GM23248 (cell line): Measurements from ENCODE around the gene LRMDA. TPM values are rescaled to one million over a fixed set of nuclear protein-coding genes. Genes with fewer than 3 reads are reported as not detected.

Source experiments
- DNase-seq: peaks from one replicate; pipeline ENCODE4 v3.0.0-alpha.2; 2015
- H2AFZ ChIP-seq: fragments of 200-600 bp; sonication (generic); 2 replicates; pipeline ENCODE4 v1.6.1; 2016; ENCODE audit warnings: antibody characterized with exemption
- H3F3A ChIP-seq: fragments of 200-600 bp; sonication (generic); 2 replicates; pipeline ENCODE4 v1.6.1; 2016; ENCODE audit warnings: mild to moderate bottlenecking, antibody characterized with exemption, mixed run types; ENCODE audit not compliant: insufficient read depth
- H3K27ac ChIP-seq: fragments of 200-600 bp; sonication (generic); 2 replicates; pipeline ENCODE4 v1.5.1; 2016; ENCODE audit warnings: mild to moderate bottlenecking
- H3K27me3 ChIP-seq: fragments of 200-600 bp; sonication (generic); replicated peaks from 2 replicates; pipeline ENCODE4 v1.6.1; 2016; ENCODE audit warnings: mild to moderate bottlenecking; ENCODE audit not compliant: insufficient read depth
- H3K36me3 ChIP-seq: fragments of 200-600 bp; sonication (generic); 2 replicates; pipeline ENCODE4 v1.6.1; 2016; ENCODE audit warnings: low read depth, mild to moderate bottlenecking
- H3K4me1 ChIP-seq: fragments of 200-600 bp; sonication (generic); 2 replicates; pipeline ENCODE4 v1.6.1; 2016; ENCODE audit warnings: mild to moderate bottlenecking; ENCODE audit not compliant: insufficient read depth
- H3K4me2 ChIP-seq: fragments of 200-600 bp; sonication (generic); one replicate; pipeline ENCODE4 v1.6.1; 2016; ENCODE audit warnings: mild to moderate bottlenecking; ENCODE audit not compliant: unreplicated experiment
- H3K4me3 ChIP-seq: fragments of 200-600 bp; sonication (generic); 2 replicates; pipeline ENCODE4 v1.5.1; 2016; ENCODE audit warnings: mild to moderate bottlenecking
- H3K79me2 ChIP-seq: fragments of 200-600 bp; sonication (generic); 2 replicates; pipeline ENCODE4 v1.6.1; 2016; ENCODE audit warnings: mild to moderate bottlenecking; ENCODE audit not compliant: insufficient read depth
- H3K9ac ChIP-seq: fragments of 200-600 bp; sonication (generic); 2 replicates; pipeline ENCODE4 v1.6.1; 2016; ENCODE audit warnings: mild to moderate bottlenecking
- H3K9me2 ChIP-seq: fragments of 200-600 bp; sonication (generic); 2 replicates; pipeline ENCODE4 v1.6.1; 2016; ENCODE audit warnings: mixed run types, mild to moderate bottlenecking, moderate library complexity; ENCODE audit not compliant: insufficient read depth
- H3K9me3 ChIP-seq: fragments of 200-600 bp; sonication (generic); one replicate; pipeline ENCODE4 v1.6.1; 2017; ENCODE audit warnings: low read depth
- H4K20me1 ChIP-seq: fragments of 200-600 bp; sonication (generic); 2 replicates; pipeline ENCODE4 v1.6.0; 2016; ENCODE audit not compliant: insufficient read depth
- EZH2 ChIP-seq: fragments of 200-600 bp; sonication (generic); IDR thresholded peaks from 2 replicates; pipeline ENCODE4 v1.6.1; 2018; ENCODE audit warnings: antibody characterized with exemption, mild to moderate bottlenecking; ENCODE audit not compliant: insufficient read depth, poor library complexity, severe bottlenecking
- EZH2phosphoT487 ChIP-seq: fragments of 200-600 bp; sonication (generic); IDR thresholded peaks from 2 replicates; pipeline ENCODE4 v1.6.1; 2018; ENCODE audit warnings: antibody characterized with exemption, moderate library complexity, mild to moderate bottlenecking, low read depth; ENCODE audit not compliant: insufficient read depth
- WGBS, 2 experiments: methylation state at CpG; one replicate each; pipeline ENCODE4 v1.1.6; 2015 to 2017; ENCODE audit warnings: low lambda C conversion rate in 2 of 2, low coverage in 1 of 2; ENCODE audit errors: missing lambda C conversion rate in 2 of 2; 5-methylcytosine and 5-hydroxymethylcytosine counted together
- in situ Hi-C: fragments of 300-500 bp; cut with MboI; formaldehyde crosslinking; loops from 2 replicates; pipeline ENCODE4 v1.15.0; 2020
- polyA plus RNA-seq: library from polyadenylated mRNA; unstranded; fragments of >200 nt; fragmentation: Nextera tagmentation; extraction: Ambion mirVana; gene quantifications from 2 replicates; pipeline ENCODE4 v1.2.1, GENCODE V29; 2016
- total RNA-seq: library from RNA; depleted of rRNA; stranded (reverse); fragments of >200 nt; shearing (Covaris generic); gene quantifications from 2 replicates; pipeline ENCODE4 v1.2.3, GENCODE V29; 2014

LRMDA gene
- total and polyA plus RNA-seq, 2 experiments from 2014 or later = 2.6 TPM; not detected in 1

- Histone ChIP-seq H3K27me3 (no peaks in the 10 kb centered on the region), H3K36me3 (no peaks in the 10 kb centered on the region), H3K4me3 (no peak overlapping the region), H2AFZ (no peak overlapping the region), H4K20me1 (no peaks in the 10 kb centered on the region), H3K9ac (no peak overlapping the region), H3K79me2 (0 out of 2 replicates have a peak, but pooled peaks cover 3% of the 10 kb centered on the region), H3K27ac (no peak overlapping the region), H3K4me1 (no peaks in the 10 kb centered on the region), H3F3A (0 out of 2 replicates have a peak, but pooled peaks cover 4% of the 10 kb centered on the region), H3K4me2 (no peak overlapping the region), H3K9me2 (no peaks in the 10 kb centered on the region), H3K9me3 (no peaks in the 10 kb centered on the region)
- no peak for DNase-seq
- whole genome bisulfite sequencing, 2 experiments = 55 to 63% methylated on average over 10 of the region's 10 CpGs
- no peak for TF ChIP-seq EZH2
- TF ChIP-seq EZH2phosphoT487 = no peak
- in situ Hi-C loops = loop anchor here (25.0 kb wide), 1 partner anchor 502 kb away; no protein-coding TSS in a partner anchor
Measured at GRCh38 chr10:75410132-75411005, 21.1 kb upstream of the LRMDA start.

DNA sequence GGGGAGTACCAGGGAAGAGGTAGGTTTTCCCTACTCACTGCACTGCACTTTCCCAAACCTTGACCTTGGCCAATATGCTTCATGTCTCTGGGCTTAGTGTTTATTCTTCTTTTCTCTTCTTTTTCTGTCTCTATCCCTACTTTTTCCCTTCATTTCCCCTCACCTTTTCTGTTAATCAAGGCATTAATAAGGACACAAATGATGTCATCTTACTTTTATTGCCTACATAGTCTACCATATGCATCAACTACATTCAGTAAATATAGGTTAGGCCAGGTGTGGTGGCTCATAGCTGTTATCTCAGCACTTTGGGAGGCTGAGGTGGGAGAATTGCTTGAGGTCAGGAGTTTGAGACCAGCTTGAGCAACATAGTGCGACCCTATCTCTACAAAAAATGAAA lies 16.9 kb upstream of the LRMDA start:
- TF ChIP-seq EZH2 (no peak), EZH2phosphoT487 (no peak)
- 0 out of 2 replicates have a peak, but pooled peaks cover 4% of the 10 kb centered on the region for H3F3A ChIP-seq
- no peaks in the 10 kb centered on the region for H3K36me3 ChIP-seq
- 79 to 86% methylated on average over 1 of the region's 1 CpG for WGBS, 2 experiments
- H3K4me2 ChIP-seq = no peak overlapping the region
- no peaks in the 10 kb centered on the region for H3K9me3 ChIP-seq
- H3K9me2 ChIP-seq = no peaks in the 10 kb centered on the region
- H2AFZ ChIP-seq = no peak overlapping the region
- no peaks in the 10 kb centered on the region for H3K79me2 ChIP-seq
- no peaks in the 10 kb centered on the region for H3K27me3 ChIP-seq
- in situ Hi-C loops = loop anchor here (25.0 kb wide), 1 partner anchor 498 kb away; no protein-coding TSS in a partner anchor
- H4K20me1 ChIP-seq = no peaks in the 10 kb centered on the region
- H3K9ac ChIP-seq = no peak overlapping the region
- H3K4me3 ChIP-seq = no peak overlapping the region
- DNase-seq = no peak
- no peak overlapping the region for H3K27ac ChIP-seq
- H3K4me1 ChIP-seq = no peaks in the 10 kb centered on the region

DNA sequence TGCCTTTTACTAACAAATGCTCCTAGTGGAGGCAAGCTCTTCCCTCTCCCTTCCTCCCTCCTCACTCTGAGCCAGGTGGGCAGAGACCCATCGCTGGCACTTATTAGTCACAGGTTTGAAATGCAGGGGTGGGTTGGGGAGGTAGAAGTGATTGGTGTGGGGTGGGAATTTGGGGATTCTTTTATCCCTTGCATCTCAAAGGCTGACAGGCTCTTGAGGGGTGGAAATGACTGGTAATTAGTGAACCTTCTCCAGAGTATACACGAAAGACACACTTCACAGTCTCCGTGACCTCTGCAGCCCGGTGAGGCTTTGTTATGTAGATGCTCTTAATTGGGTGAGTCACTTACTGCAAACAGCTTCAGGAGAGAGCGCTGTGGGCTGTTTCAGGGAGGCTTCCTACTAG lies 13.9 kb upstream of the LRMDA start:
- DNase-seq = no peak
- no peaks in the 10 kb centered on the region for H3K4me1 ChIP-seq
- WGBS, 2 experiments = 43 to 65% methylated on average over 5 of the region's 5 CpGs
- no peaks in the 10 kb centered on the region for H4K20me1 ChIP-seq
- in situ Hi-C loops = loop anchor here (25.0 kb wide), 1 partner anchor 495 kb away; no protein-coding TSS in a partner anchor
- H3K27ac ChIP-seq = no peak overlapping the region
- no peaks in the 10 kb centered on the region for H3K36me3 ChIP-seq
- H3K9ac ChIP-seq = no peak overlapping the region
- no peaks in the 10 kb centered on the region for H3F3A ChIP-seq
- H3K79me2 ChIP-seq = no peaks in the 10 kb centered on the region
- H2AFZ ChIP-seq = no peak overlapping the region
- no peaks in the 10 kb centered on the region for H3K9me2 ChIP-seq
- H3K9me3 ChIP-seq = no peaks in the 10 kb centered on the region
- TF ChIP-seq EZH2 = no peak
- TF ChIP-seq EZH2phosphoT487 = no peak
- no peak overlapping the region for H3K4me3 ChIP-seq
- no peak overlapping the region for H3K4me2 ChIP-seq
- no peaks in the 10 kb centered on the region for H3K27me3 ChIP-seq

- TF ChIP-seq EZH2 (no peak), EZH2phosphoT487 (no peak)
- no peak for DNase-seq
- H3K4me2 ChIP-seq = no peak overlapping the region
- H3K79me2 ChIP-seq = no peaks in the 10 kb centered on the region
- no peaks in the 10 kb centered on the region for H3K36me3 ChIP-seq
- H2AFZ ChIP-seq = no peak overlapping the region
- no peaks in the 10 kb centered on the region for H4K20me1 ChIP-seq
- no peaks in the 10 kb centered on the region for H3K27me3 ChIP-seq
- H3K4me3 ChIP-seq = no peak overlapping the region
- H3K27ac ChIP-seq = no peak overlapping the region
- no peaks in the 10 kb centered on the region for H3K9me3 ChIP-seq
- in situ Hi-C loops = loop anchor here (25.0 kb wide), 1 partner anchor 494 kb away; no protein-coding TSS in a partner anchor
- no peaks in the 10 kb centered on the region for H3F3A ChIP-seq
- no peaks in the 10 kb centered on the region for H3K9me2 ChIP-seq
- 67 to 71% methylated on average over 4 of the region's 4 CpGs for whole genome bisulfite sequencing, 2 experiments
- no peaks in the 10 kb centered on the region for H3K4me1 ChIP-seq
- no peak overlapping the region for H3K9ac ChIP-seq
Measured at GRCh38 chr10:75418293-75418692, 13.1 kb upstream of the LRMDA start.
